ENCODE measurements around the gene MPL. TPM values are rescaled to one million over a fixed set of nuclear protein-coding genes. Genes with fewer than 3 reads are reported as not detected.

Gene MPL
- polyA plus RNA-seq, 1 of the 3 experiments (the other 2 are of a cell fraction): not detected

DNA sequence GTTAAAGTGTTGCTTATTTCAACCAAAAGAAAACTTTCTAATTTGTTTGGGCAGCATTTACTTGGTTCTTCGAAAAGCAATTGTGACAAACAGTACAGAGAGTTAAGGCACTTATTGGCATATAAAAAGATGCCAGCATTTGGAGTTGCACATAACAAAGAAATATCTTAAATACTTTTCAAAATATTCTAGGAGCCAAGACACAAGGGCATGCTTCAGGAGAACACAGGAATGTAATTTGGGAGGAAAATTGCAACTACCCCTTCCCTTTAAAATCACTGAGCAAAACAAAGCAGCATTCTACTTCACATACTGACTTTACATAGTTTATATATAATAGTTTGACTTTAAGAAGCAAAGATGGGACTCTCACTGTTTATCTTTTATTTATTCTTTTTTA lies 41.4 kb upstream of the MPL start:
- H3K27ac ChIP-seq (ENCODE audit: low read depth in 2 of 2, low read length in 1 of 2): no peak overlapping the region

More for the DNA sequence above, 41.4 kb upstream of the MPL start:
- Histone ChIP-seq H3K4me3 (ENCODE audit: low read depth in 2 of 2, low read length in 1 of 2) (no peak overlapping the region), H3K4me2 (no peak overlapping the region), H3K9ac (no peak overlapping the region), H2AFZ (ENCODE audit: low read depth) (no peak overlapping the region), H3K9me2 (no peaks in the 10 kb centered on the region), H3K27me3 (ENCODE audit: insufficient read depth) (no peaks in the 10 kb centered on the region), H3K36me3 (replicated peaks in 1 of 2; ENCODE audit: control insufficient read depth in 1 of 2, insufficient read depth in 2 of 2, low read length in 1 of 2) (no peaks in the 10 kb centered on the region), H4K20me1 (ENCODE audit: insufficient read depth) (no peaks in the 10 kb centered on the region), H3F3A (replicated peaks; ENCODE audit: insufficient read depth) (no peaks in the 10 kb centered on the region), H3K4me1 (ENCODE audit: control insufficient read depth in 1 of 2, insufficient read depth in 2 of 2, low read depth in 1 of 2, low read length in 1 of 2) (0 out of 4 replicates have a peak, but pooled peaks cover 0 to 6% of the 10 kb centered on the region in 2 experiments), H3K9me3 (no peaks in the 10 kb centered on the region), H3K79me2 (ENCODE audit: insufficient read depth) (no peaks in the 10 kb centered on the region)
- ChIA-PET POLR2A (no interaction called here), CTCF (interaction anchor here (0.7 kb wide), 1 partner anchor 572 kb away, joined by 3 read pairs; no protein-coding TSS in a partner anchor)
- TF ChIP-seq TAF1 (IDR thresholded peaks at IDR 0.05; ENCODE audit: borderline replicate concordance, low read depth, low read length) (no peak), NFIC (IDR thresholded peaks at IDR 0.05; ENCODE audit: borderline replicate concordance) (no peak), SMC3 (IDR thresholded peaks at IDR 0.05; ENCODE audit: low read depth, low read length) (no peak), GATA2 (CRISPR knock-in tag; IDR thresholded peaks at IDR 0.05) (no peak), CHD2 (IDR thresholded peaks at IDR 0.05; ENCODE audit: low read length, partially characterized antibody) (no peak)
- TF ChIP-seq, protein P1, sequence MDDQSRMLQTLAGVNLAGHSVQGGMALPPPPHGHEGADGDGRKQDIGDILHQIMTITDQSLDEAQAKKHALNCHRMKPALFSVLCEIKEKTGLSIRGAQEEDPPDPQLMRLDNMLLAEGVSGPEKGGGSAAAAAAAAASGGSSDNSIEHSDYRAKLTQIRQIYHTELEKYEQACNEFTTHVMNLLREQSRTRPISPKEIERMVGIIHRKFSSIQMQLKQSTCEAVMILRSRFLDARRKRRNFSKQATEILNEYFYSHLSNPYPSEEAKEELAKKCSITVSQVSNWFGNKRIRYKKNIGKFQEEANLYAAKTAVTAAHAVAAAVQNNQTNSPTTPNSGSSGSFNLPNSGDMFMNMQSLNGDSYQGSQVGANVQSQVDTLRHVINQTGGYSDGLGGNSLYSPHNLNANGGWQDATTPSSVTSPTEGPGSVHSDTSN (IDR thresholded peaks at IDR 0.05): no peak
- TF ChIP-seq, protein P2, sequence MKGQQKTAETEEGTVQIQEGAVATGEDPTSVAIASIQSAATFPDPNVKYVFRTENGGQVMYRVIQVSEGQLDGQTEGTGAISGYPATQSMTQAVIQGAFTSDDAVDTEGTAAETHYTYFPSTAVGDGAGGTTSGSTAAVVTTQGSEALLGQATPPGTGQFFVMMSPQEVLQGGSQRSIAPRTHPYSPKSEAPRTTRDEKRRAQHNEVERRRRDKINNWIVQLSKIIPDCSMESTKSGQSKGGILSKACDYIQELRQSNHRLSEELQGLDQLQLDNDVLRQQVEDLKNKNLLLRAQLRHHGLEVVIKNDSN (IDR thresholded peaks at IDR 0.05; ENCODE audit: borderline replicate concordance, low read depth): no peak
- TF ChIP-seq, protein P3, sequence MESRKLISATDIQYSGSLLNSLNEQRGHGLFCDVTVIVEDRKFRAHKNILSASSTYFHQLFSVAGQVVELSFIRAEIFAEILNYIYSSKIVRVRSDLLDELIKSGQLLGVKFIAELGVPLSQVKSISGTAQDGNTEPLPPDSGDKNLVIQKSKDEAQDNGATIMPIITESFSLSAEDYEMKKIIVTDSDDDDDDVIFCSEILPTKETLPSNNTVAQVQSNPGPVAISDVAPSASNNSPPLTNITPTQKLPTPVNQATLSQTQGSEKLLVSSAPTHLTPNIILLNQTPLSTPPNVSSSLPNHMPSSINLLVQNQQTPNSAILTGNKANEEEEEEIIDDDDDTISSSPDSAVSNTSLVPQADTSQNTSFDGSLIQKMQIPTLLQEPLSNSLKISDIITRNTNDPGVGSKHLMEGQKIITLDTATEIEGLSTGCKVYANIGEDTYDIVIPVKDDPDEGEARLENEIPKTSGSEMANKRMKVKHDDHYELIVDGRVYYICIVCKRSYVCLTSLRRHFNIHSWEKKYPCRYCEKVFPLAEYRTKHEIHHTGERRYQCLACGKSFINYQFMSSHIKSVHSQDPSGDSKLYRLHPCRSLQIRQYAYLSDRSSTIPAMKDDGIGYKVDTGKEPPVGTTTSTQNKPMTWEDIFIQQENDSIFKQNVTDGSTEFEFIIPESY (IDR thresholded peaks at IDR 0.05; ENCODE audit: borderline replicate concordance, low read depth): no peak
- TF ChIP-seq, protein P4, sequence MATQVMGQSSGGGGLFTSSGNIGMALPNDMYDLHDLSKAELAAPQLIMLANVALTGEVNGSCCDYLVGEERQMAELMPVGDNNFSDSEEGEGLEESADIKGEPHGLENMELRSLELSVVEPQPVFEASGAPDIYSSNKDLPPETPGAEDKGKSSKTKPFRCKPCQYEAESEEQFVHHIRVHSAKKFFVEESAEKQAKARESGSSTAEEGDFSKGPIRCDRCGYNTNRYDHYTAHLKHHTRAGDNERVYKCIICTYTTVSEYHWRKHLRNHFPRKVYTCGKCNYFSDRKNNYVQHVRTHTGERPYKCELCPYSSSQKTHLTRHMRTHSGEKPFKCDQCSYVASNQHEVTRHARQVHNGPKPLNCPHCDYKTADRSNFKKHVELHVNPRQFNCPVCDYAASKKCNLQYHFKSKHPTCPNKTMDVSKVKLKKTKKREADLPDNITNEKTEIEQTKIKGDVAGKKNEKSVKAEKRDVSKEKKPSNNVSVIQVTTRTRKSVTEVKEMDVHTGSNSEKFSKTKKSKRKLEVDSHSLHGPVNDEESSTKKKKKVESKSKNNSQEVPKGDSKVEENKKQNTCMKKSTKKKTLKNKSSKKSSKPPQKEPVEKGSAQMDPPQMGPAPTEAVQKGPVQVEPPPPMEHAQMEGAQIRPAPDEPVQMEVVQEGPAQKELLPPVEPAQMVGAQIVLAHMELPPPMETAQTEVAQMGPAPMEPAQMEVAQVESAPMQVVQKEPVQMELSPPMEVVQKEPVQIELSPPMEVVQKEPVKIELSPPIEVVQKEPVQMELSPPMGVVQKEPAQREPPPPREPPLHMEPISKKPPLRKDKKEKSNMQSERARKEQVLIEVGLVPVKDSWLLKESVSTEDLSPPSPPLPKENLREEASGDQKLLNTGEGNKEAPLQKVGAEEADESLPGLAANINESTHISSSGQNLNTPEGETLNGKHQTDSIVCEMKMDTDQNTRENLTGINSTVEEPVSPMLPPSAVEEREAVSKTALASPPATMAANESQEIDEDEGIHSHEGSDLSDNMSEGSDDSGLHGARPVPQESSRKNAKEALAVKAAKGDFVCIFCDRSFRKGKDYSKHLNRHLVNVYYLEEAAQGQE (IDR thresholded peaks at IDR 0.05; ENCODE audit: low read depth, low read length): no peak
- DNase-seq: no peak
- WGBS (ENCODE audit: low lambda C conversion rate): 51% methylated on average over 1 of the region's 1 CpG

All from SK-N-SH (cell line).